ENCODE measurements around the gene DIP2B. TPM values are rescaled to one million over a fixed set of nuclear protein-coding genes. Genes with fewer than 3 reads are reported as not detected.

DIP2B gene
- total RNA-seq, 1 donor from 2014 or later: 21.1 TPM

- DNase-seq (ENCODE audit: low read depth) (no peak), FAIRE-seq (no peak)
- Histone ChIP-seq H3K4me3 (ENCODE audit: low read depth, low read length) (no peak overlapping the region), H3K36me3 (ENCODE audit: control insufficient read depth, insufficient read depth, low read length) (no peaks in the 10 kb centered on the region), H3K27me3 (ENCODE audit: control insufficient read depth, insufficient read depth, low read length) (no peaks in the 10 kb centered on the region)
- TF ChIP-seq, protein P1, sequence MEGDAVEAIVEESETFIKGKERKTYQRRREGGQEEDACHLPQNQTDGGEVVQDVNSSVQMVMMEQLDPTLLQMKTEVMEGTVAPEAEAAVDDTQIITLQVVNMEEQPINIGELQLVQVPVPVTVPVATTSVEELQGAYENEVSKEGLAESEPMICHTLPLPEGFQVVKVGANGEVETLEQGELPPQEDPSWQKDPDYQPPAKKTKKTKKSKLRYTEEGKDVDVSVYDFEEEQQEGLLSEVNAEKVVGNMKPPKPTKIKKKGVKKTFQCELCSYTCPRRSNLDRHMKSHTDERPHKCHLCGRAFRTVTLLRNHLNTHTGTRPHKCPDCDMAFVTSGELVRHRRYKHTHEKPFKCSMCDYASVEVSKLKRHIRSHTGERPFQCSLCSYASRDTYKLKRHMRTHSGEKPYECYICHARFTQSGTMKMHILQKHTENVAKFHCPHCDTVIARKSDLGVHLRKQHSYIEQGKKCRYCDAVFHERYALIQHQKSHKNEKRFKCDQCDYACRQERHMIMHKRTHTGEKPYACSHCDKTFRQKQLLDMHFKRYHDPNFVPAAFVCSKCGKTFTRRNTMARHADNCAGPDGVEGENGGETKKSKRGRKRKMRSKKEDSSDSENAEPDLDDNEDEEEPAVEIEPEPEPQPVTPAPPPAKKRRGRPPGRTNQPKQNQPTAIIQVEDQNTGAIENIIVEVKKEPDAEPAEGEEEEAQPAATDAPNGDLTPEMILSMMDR (IDR thresholded peaks at IDR 0.05; ENCODE audit: insufficient read depth, low read length, severe bottlenecking): no peak
Observed at GRCh38 chr12:50590869-50591268, 86.1 kb downstream of the DIP2B start.

GRCh38 chr12:50595667-50596066 is 90.9 kb downstream of the DIP2B start:
- H3K36me3 ChIP-seq (ENCODE audit: control insufficient read depth, insufficient read depth, low read length): no peaks in the 10 kb centered on the region
- H3K4me3 ChIP-seq (ENCODE audit: low read depth, low read length): no peak overlapping the region
- no peak for DNase-seq (ENCODE audit: low read depth)
- no peaks in the 10 kb centered on the region for H3K27me3 ChIP-seq (ENCODE audit: control insufficient read depth, insufficient read depth, low read length)
- FAIRE-seq: no peak
- TF ChIP-seq, protein P1 (IDR thresholded peaks at IDR 0.05; ENCODE audit: insufficient read depth, low read length, severe bottlenecking): no peak

GRCh38 chr12:50597200-50598195 is 92.7 kb downstream of the DIP2B start:
- DNase-seq (ENCODE audit: low read depth) (peak; percentile 93), FAIRE-seq (peak; percentile 60)
- TF ChIP-seq, protein P1 (IDR thresholded peaks at IDR 0.05; ENCODE audit: insufficient read depth, low read length, severe bottlenecking): no peak
- Histone ChIP-seq H3K36me3 (ENCODE audit: control insufficient read depth, insufficient read depth, low read length) (no peaks in the 10 kb centered on the region), H3K27me3 (ENCODE audit: control insufficient read depth, insufficient read depth, low read length) (no peaks in the 10 kb centered on the region), H3K4me3 (ENCODE audit: low read depth, low read length) (no peak overlapping the region)

DNA sequence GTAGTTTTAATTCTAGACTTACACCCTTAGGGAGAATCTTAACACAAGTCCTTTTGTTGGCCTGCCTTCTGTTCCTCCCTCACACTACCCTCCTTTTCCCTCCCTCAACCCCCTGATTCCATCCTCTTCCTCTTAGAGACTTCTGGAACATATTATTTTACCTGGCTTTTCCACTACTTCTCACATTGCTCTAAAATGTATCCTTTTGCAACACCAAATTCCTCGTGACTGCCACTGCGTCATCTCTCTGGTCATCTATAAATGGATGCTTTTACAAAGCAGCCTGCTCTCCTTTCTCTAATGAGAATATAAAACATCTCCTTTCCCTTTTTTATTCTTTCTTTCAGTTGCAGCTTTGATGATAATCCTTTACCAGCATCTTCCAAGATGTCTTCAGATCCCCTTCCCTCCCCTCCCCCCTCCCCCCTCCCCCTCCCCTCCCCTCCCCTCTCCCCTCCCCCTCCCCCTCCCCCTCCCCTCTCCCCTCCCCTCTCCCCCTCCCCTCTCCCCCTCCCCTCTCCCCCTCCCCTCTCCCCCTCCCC is 93.6 kb downstream of the DIP2B start:
- H3K4me3 ChIP-seq (ENCODE audit: low read depth, low read length): no peak overlapping the region
- no peaks in the 10 kb centered on the region for H3K27me3 ChIP-seq (ENCODE audit: control insufficient read depth, insufficient read depth, low read length)
- DNase-seq (ENCODE audit: low read depth): peak; percentile 12
- no peaks in the 10 kb centered on the region for H3K36me3 ChIP-seq (ENCODE audit: control insufficient read depth, insufficient read depth, low read length)
- no peak for FAIRE-seq
- TF ChIP-seq, protein P1 (IDR thresholded peaks at IDR 0.05; ENCODE audit: insufficient read depth, low read length, severe bottlenecking): no peak

DNA sequence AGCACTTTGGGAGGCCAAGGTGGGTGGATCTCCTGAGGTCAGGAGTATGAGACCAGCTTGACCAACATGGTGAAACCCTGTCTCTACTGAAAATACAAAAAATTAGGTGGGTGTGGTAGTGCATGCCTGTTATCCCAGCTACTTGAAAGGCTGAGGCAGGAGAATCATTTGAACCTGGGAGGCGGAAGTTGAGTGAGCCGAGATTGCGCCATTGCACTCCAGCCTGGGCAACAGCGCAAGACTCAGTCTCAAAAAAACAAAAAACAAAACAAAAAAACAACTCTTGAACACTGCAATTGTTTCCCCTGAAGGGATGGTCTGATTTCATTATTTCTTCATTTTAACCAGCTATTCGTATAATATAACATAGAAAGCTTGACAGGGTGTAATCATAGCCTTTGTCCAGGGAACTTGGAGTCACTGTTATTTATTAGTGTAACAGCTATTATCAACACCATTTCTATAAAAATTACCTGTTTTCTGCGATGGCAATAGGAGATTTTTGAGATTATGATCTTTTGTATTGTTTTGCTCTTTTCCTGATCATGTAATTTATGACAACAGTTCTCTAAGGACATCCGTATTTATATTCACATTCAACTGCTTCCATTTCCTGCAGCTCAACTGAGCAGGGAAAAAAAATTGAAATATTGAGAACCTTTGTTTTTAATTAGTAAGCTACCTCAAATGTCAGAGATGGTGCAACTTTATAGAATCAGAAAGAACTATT is 94.7 kb downstream of the DIP2B start:
- Histone ChIP-seq H3K27me3 (ENCODE audit: control insufficient read depth, insufficient read depth, low read length) (no peaks in the 10 kb centered on the region), H3K36me3 (ENCODE audit: control insufficient read depth, insufficient read depth, low read length) (no peaks in the 10 kb centered on the region), H3K4me3 (ENCODE audit: low read depth, low read length) (no peak overlapping the region)
- TF ChIP-seq, protein P1 (IDR thresholded peaks at IDR 0.05; ENCODE audit: insufficient read depth, low read length, severe bottlenecking): no peak
- FAIRE-seq (no peak), DNase-seq (ENCODE audit: low read depth) (no peak)
